GM19395 (cell line): ENCODE measurements around the gene USP20.

Experiments
- ATAC-seq: cut with Tn5 transposase; IDR thresholded peaks from one replicate; pipeline ENCODE4 v1.9.1; 2021; ENCODE audit warnings: mild to moderate bottlenecking, moderate library complexity; ENCODE audit not compliant: unreplicated experiment

USP20 gene

DNA sequence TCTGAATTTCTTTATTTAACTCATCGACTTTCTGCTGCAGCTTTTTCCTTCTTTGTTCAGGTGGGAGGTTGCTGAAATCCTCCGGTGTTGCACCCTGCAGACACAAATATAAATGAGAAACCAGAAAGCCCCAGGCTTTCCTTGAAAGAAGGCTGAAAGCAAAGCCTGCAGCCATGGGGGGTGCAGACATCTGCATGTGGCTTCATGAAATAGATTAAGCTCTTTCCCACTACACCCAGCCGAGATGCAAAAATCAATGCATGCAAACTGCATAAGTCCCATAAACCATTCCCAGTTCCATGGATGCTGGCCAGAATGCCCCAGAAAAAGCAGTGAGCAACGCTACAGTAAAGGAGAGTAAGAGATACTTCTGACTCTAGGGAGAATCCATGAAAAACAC is 73.6 kb downstream of the USP20 start:
- ATAC-seq = no peak

DNA sequence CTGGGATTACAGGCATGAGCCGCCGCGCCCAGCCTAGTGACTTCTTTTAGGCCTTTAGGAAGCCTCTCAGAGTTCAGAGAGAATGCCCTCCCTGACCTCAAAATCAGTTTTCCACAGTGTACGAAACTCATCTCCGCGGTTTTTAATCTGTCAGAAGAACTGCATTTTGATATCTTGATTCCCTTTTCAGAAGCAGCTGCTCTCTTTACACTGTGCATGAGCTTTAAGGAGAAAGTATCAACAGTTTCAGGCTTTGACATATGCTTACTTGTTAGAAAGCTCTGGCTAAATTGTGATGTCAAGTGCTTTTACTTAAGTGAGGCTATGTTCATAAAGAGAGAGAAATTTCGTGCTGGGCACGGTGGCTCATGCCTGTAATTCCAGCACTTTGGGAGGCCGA is 74.6 kb downstream of the USP20 start:
- ATAC-seq = no peak

DNA sequence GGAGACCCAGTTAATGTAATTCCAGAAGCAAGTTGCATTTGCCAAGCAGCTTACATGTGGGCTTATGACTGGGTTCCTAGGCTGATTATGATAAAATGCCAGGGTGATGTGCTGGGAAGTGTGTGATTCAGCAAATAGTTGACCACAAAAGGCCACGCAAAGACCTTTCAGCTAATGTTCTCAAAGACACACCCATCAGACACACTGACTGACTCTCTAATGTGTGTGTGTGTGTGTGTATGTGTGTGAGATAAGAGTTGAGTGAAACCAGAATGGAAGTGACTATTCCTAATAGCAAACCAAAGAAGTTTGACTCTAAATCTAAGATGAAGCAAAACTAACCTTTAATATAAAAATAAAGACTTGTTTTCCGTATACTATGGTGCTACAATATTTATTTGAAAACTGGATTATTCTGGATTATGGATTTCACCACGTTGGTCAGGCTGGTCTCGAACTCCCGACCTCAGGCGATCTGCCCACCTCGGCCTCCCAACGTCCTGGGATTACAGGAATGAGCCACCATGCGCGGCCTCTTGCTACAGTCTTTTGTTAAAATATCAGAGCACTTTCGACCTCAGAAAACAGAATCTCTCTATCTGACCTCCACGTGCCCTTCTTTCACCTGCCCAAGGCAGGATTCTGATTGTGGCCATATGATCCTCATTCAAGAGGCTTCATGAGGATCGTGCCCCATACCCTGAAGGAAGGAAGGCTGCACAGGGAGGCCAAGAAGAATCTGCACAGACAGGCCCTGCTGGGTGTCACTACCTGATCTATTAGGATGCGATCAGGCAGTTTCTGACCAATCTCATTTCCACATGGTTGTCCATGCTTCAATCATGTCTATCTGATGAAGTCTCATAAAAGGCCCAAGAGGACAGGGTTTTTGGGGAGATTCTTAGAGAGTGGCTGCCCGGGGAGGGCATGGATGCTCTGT is 75.6 kb downstream of the USP20 start:
- no peak for ATAC-seq

DNA sequence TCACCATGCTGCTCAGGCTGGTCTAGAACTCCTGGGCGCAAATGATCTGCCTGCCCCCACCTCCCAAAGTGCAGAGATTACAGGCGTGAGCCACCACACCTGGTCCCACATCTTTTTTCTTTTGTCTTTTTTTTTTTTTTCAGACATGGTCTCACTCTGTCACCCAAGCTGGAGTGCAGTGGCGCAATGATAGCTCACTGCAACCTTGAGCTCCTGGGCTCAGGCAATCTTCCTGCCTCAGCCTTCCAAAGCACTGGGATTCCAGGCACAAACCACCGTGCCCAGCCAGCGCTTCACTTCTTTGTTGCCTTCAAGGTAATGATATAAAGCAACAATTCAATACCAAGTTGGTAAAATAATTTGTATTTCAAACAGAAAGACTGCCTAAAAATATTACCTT is 78.8 kb downstream of the USP20 start:
- no peak for ATAC-seq

GRCh38 chr9:129916707-129917106 is 81.4 kb downstream of the USP20 start:
- ATAC-seq = no peak

GRCh38 chr9:129918296-129918950 is 83.2 kb downstream of the USP20 start:
- no peak for ATAC-seq

DNA sequence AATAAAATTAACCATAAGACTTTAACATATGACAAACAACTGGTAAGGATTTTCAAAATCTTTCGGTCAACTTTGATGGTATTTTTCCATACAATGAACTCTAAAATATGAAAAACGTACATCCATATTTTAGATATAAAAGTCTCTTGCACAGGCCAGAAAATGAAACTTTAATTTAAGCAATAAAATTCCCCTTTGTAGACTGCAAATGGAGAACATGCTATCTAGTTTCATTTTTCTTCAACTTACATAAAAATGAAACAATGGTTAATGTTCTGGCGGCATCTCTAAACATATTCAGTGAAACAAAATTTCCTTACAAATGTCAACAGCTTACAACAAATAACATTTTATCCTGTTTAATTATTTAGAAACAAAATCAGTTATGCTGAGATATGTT is 84.0 kb downstream of the USP20 start:
- ATAC-seq = no peak

GRCh38 chr9:129919841-129920240 is 84.6 kb downstream of the USP20 start:
- ATAC-seq = no peak

- no peak for ATAC-seq
Observed at GRCh38 chr9:129921905-129922304, 86.6 kb downstream of the USP20 start.

GRCh38 chr9:129923589-129923988 is 88.3 kb downstream of the USP20 start:
- no peak for ATAC-seq

- no peak for ATAC-seq
Observed at GRCh38 chr9:129929496-129930125, 94.4 kb downstream of the USP20 start.

DNA sequence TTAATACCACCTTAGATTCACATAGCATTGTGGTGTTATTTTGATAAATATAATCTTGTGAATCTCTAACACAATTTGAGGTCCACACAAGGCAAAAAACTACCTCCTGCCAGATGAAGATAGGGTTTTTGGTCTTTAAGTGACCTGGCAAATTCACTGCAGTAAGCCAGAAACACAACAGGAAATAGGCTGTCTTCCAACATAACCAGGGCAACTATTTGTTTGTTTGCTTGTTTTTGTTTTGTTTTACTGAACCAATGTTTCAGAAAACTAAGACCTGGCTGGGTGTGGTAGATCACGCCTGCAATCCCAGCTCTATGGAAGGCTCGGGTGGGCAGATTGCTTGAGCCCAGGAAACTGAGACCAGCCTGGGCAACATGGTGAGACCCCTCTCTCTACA is 95.5 kb downstream of the USP20 start:
- no peak for ATAC-seq
